ENCODE results near the gene HCRT.
"Not testable (repeated sequence)": the region's sequence is repeated elsewhere in the genome, so short reads cannot be mapped to it uniquely, and the experiment has no call there.

Gene HCRT

GRCh38 chr17:42184713-42185620, at the start of gene HCRT:
HCRT (minus strand) TSS chr17:42185452; CDS start chr17:42185365, 87 bp downstream.
- DNase-seq (ENCODE audit: low read depth) = no peak

DNA sequence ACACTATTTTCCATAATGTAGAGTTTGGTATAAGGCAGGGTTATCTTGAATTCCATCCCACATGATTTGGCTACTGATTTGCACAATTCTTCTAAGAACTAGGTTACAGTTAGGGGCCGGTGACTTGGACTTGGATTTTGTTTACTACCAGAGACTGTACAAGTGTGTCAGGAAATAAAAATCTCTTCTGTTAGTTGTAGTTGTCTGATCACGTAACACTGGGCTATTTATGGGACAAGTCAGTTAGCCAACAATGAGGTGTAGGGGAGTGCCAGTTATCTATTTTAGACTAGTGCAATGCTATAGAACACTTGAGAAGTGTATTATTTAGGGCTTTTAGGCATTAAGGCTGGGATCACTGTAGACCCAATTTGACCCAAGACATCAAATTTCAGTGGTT, 48.7 kb upstream of the HCRT start:
- no peak for DNase-seq (ENCODE audit: low read depth)

GRCh38 chr17:42233156-42233555, 47.9 kb upstream of the HCRT start:
- DNase-seq (ENCODE audit: low read depth) = no peak

GRCh38 chr17:42230225-42230624, 45.0 kb upstream of the HCRT start:
- DNase-seq (ENCODE audit: low read depth) = no peak

DNA sequence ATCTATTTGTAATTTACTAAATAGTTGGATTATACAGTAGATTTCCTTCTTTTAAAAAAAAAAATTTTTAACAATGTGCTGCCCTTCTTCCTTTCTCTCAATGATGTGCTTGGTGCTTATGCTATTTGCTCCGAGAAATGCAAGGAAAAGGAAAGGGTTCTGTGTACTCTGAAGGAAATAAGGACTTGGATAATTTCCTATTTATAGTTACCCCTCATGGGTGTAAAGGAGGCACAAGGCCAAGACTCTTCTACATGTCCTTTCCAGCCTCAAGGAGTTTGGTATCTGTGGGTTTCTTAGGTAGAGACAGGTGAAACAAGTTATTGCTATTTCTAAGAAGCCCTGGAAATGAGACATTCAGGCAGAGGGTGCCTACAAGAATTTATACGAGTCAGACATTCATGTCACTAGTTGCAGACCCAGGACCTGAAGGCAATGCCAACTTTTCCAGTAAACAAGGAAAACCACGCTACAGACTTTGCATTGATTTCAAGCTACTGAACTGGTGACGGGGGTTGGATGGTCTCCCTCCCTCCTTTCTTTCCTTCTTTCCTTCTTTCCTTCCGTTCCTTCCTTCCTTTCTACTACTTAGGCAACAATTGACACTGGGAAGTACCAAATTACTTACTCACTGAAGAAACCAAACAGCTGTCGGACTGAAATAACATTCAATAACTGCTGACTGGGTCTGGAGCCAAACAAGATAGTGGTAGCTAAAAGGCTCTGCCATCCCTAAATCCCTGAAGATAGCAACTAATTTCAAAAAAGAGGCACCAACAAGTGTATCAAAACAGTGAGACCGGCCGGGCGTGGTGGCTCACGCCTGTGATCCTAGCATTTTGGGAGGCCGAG, 42.8 kb upstream of the HCRT start:
- no peak for DNase-seq (ENCODE audit: low read depth)

DNA sequence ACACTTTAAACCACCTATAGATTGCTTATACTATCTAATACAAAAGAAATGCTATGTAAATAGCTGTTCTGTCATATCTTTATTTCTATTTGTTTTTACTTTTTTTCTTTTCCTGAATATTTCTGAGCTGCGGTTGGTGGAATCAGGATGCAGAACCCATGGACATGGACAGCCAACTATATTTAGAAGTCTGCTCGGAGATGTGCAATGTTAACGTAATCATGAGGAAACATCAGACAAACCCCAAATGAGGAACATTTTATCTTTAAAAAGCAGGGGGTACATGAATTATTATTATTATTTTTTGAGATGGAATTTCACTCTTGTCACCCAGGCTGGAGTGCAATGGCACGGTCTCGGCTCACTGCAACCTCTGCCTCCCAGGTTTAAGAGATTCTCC, 40.4 kb upstream of the HCRT start:
- DNase-seq (ENCODE audit: low read depth) = no peak

- DNase-seq (ENCODE audit: low read depth) = no peak
Measured at GRCh38 chr17:42224651-42225050, 39.4 kb upstream of the HCRT start.

- DNase-seq (ENCODE audit: low read depth) = peak; percentile 35
Measured at GRCh38 chr17:42221886-42222745, 36.9 kb upstream of the HCRT start.

DNA sequence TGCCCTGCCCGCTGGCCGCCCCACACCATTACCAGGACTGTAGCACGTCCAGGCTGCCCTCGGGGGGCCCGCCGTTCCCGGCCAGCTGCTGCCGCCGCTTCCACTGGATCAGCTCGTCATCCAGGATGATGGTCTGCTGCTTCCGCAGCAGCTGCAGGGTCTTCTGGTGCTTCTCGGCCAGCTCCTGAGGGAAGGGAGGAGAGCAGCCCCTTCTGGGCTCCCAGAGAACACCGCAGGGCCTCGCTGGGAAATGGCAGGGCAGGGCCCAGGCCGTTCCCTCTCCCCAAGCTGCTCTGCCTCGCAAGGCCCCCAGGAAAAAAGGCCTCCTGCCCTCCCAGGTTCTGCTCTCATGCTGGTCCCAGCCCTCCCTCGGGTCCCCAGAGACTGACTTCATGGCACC, 34.0 kb upstream of the HCRT start:
- not testable (repeated sequence) for DNase-seq (ENCODE audit: low read depth)

GRCh38 chr17:42214156-42214555, 28.9 kb upstream of the HCRT start:
- no peak for DNase-seq (ENCODE audit: low read depth)

- DNase-seq (ENCODE audit: low read depth) = no peak
Measured at GRCh38 chr17:42212382-42212781, 27.1 kb upstream of the HCRT start.

- not testable (repeated sequence) for DNase-seq (ENCODE audit: low read depth)
Measured at GRCh38 chr17:42211921-42212341, 26.7 kb upstream of the HCRT start.

- no peak for DNase-seq (ENCODE audit: low read depth)
Measured at GRCh38 chr17:42210046-42210445, 24.8 kb upstream of the HCRT start.

- DNase-seq (ENCODE audit: low read depth) = not testable (repeated sequence)
Measured at GRCh38 chr17:42206153-42206612, 20.9 kb upstream of the HCRT start.

DNA sequence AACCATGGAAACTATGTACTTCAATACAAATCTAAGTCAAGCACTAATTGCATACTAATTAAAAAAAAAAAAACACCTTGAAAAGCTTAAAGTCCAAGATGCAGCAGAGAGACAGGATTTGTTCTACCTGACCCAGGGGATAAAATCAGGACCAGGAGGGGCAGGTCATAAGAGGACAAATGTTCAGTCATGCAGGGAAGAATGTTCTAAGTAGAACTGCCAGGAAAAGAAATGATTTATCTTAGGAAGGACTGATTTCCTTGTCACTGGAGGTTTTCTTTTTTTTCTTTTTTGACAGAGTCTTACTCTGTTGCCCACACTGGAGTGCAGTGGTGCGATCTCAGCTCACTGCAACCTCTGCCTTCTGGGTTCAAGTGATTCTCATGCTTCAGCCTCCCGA, 18.1 kb upstream of the HCRT start:
- no peak for DNase-seq (ENCODE audit: low read depth)

- DNase-seq (ENCODE audit: low read depth) = no peak
Measured at GRCh38 chr17:42202696-42203095, 17.4 kb upstream of the HCRT start.

- DNase-seq (ENCODE audit: low read depth) = no peak
Measured at GRCh38 chr17:42202159-42202558, 16.9 kb upstream of the HCRT start.

- DNase-seq (ENCODE audit: low read depth) = no peak
Measured at GRCh38 chr17:42201458-42201772, 16.2 kb upstream of the HCRT start.

DNA sequence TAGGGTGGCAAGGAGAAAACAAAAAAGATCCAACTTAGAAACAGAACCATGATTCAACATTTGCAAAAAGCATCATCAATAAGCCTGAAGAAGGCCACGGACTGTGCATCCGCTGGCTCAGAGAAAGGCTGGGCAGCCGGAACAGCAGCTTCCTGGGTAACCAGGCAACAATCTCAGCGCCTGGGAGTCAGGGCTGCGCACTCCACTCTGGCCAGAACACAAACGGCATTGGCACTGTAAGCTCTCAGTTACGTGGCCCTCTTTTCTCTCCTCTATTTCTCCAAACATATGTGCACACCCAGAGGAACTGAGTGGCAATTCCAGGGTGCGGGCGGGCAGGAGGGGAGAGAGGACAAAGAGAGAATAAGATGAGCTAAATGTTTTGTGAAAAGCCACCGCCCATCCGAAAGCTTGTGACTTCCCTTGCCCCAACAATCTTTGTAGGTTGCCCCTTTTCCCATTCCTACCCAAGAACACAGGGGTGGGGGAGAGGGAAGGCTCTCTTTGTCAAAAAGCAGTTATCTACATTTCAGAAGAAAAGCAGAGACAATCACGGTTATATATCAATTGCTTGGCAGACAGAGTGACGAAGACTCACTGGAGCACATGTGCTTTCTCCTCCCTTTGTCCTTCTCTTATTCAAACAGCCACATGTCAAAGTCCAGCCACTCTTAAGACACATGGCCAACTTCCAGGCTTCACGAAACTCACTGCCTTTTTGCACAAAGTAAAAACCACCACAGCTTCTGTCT, 15.6 kb upstream of the HCRT start:
- DNase-seq (ENCODE audit: low read depth) = no peak

- no peak for DNase-seq (ENCODE audit: low read depth)
Measured at GRCh38 chr17:42199416-42200011, 14.3 kb upstream of the HCRT start.

GRCh38 chr17:42198897-42199296, 13.6 kb upstream of the HCRT start:
- no peak for DNase-seq (ENCODE audit: low read depth)

All from stimulated activated CD8-positive, alpha-beta memory T cell treated with anti-CD3 and anti-CD28 coated beads, Interleukin-12 subunit alpha, Interleukin-12 subunit beta, amount 100 ng/mL, for 1 hour (primary cell).